Astrocyte of the hippocampus (primary cell): ENCODE measurements around the gene RIT2.
A peak's percentile ranks its signal among the peaks of the same experiment; 100 is the strongest.

ENCODE experiments used
- DNase-seq: peaks from one replicate; pipeline ENCODE4 v3.0.0; 2011; ENCODE audit warnings: low read depth, low spot score

RIT2 gene

DNA sequence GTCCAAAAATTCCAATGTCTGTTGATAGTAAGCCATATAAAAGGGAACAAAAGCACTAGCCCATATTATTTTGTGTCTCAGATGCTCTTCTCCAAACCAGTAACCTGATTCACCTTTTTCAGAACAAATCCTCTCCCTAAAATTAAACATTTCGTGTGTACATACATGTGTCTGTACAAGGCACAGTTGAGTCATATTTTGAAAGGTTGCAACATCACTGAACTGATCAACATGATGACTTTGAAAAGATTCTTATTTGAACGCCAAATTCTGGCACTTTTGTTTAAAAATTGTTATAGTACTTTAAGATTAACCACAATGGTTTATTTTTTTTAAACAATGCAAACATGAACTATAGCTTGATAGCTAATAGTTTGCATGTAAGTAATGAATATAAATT is 102.5 kb downstream of the RIT2 start:
- DNase-seq: no peak

GRCh38 chr18:43010611-43011010 is 104.9 kb downstream of the RIT2 start:
- DNase-seq: no peak

DNA sequence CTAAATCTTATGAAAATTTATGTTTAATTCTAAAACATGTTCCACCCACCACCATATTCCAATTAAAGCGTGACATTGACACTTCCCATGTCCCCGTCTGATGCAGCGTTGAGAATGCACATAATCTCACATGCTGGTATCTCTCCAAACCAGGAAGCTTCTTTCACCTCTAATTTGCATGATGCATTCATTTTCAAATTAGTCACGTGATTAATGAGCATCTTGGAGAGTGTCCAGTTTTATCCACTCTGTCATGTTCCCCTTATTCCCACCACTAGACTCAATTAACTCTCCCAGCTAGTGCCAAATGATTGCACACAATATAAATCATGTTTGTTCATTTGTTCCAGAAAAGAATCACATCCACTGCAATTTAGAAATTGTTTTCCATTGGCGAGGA is 105.8 kb downstream of the RIT2 start:
- DNase-seq: peak; percentile 22

DNA sequence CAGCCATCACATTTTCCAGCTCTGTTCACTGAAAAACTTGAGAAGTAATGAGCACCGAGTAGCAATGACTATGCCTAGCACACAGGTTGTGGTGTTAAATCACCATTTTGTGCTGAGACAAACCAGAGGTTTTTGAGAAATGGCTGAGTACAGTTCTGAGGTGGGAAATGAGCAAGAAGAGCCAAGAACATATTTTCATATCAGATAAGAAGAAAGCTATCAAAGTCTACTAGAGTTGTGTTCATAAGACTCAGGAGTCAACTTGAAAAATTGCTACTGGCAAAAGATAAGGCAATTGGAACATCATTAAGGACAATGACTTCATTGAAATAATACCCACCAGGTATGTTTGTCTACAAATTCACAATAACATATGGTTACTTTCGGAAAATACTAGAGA is 108.1 kb downstream of the RIT2 start:
- no peak for DNase-seq

DNA sequence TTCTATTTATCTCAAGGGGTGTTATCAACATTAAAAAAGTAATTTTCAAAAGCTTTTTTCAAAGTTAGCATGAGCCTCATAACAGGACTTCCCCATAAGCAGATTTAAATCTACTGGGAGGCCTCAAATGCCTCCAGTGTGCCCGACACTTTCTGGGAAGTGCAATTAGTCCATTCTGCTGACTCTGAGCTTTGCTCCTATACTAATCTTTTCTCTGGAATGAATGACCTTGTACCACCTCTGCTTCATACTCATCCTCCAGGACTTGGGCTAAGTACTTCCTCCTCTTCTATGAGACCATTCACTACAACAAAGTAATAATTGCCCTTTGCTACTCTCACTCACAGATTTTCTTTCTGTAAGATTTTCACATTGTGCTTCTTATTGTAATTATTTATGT is 111.1 kb downstream of the RIT2 start:
- no peak for DNase-seq

- peak; percentile 26 for DNase-seq
Measured at GRCh38 chr18:43001821-43002220, 113.7 kb downstream of the RIT2 start.

GRCh38 chr18:42996824-42997223 is 118.7 kb downstream of the RIT2 start:
- DNase-seq: no peak

- DNase-seq: no peak
Measured at GRCh38 chr18:42980426-42980825, 135.1 kb downstream of the RIT2 start.

DNA sequence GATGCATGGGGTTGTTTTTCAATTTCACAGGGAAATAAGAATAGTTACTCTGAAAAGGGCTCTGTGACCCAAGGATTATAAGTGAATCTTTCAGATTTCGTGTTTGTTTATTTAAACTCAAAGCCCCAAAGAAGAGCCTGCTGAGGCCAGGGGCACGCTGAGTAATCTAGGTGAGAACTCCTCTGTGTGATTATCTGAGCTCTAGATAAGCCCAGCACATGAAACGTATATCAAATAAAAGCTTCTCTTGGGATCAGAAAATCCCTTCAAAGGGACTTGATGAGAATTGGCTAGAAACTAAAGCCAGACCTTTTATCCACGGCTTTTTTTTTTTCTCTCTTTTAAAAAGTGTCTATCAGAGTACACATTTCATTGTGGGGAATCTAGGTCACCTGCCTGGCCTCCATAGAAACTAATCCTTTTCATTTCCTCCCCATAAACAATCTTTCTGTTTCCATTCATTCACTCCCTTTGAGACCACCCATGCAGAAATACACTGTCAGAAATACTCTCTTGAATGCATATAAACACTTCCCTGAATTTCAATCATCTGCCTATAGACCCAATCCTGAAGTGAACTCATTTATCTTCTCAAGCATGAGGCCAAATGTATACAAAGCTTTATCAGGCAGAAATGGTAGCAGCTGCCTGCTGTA is 137.4 kb downstream of the RIT2 start:
- no peak for DNase-seq

GRCh38 chr18:42976869-42977590 is 138.5 kb downstream of the RIT2 start:
- no peak for DNase-seq

- no peak for DNase-seq
Measured at GRCh38 chr18:42969366-42969765, 146.1 kb downstream of the RIT2 start.

- DNase-seq: no peak
Measured at GRCh38 chr18:42961298-42961697, 154.2 kb downstream of the RIT2 start.

GRCh38 chr18:42959528-42959927 is 156.0 kb downstream of the RIT2 start:
- no peak for DNase-seq

GRCh38 chr18:42958353-42958752 is 157.1 kb downstream of the RIT2 start:
- DNase-seq: no peak

- no peak for DNase-seq
Measured at GRCh38 chr18:42956287-42956686, 159.2 kb downstream of the RIT2 start.

- DNase-seq: no peak
Measured at GRCh38 chr18:42954887-42955286, 160.6 kb downstream of the RIT2 start.

DNA sequence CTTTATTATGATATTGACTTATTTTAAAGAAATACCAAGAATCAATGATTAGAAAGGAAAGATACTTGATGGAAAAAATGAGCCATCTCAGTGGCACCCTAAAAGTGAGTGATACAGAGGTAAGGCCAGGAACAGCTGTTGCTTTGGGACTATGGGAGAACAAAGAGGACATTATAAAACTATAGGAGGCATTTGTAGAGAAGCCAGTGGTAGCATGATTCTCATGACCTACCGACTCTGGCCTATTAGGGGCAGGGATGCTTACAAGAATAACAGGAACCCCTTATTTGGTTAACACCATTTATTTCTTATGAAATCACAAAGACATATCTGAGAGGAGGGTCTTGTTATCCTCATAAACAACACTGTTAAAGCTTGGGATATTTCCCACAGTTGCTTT is 162.2 kb downstream of the RIT2 start:
- DNase-seq: no peak

DNA sequence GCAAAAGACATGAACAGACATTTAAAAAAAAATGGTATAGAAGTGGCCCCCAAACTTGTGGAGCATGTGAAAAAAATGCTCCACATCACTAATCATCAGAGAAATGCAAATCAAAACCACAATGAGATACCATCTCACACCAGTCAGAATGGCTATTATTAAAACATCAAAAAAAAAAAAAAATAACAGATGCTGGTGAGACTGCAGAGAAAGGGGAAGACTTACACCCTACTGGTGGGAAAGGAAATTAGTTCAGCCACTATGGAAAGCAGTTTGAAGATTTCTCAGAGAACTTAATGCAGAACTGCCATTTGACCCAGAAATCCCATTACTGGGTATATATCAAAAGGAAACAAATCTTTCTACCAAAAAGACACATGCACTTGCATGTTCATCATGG is 164.8 kb downstream of the RIT2 start:
- DNase-seq: no peak

DNA sequence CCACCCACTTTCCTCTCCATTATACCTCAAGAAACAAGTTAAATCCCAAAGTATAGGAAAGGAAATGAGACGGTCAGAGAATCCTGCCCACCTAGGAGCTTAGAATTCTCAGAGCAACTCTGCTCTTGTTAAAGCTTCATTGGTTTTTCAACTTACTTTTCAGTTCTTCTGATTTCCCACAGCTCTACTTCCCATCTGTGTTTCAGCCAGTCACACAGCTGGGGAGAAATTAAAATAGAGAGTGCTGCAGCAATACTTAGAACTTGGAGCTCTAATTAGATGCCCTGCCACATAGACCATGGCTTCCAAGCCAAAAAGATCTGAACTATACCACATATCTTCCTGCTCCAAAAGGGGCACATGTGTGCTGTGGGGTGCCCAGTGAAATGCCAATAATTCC is 166.7 kb downstream of the RIT2 start:
- no peak for DNase-seq

DNA sequence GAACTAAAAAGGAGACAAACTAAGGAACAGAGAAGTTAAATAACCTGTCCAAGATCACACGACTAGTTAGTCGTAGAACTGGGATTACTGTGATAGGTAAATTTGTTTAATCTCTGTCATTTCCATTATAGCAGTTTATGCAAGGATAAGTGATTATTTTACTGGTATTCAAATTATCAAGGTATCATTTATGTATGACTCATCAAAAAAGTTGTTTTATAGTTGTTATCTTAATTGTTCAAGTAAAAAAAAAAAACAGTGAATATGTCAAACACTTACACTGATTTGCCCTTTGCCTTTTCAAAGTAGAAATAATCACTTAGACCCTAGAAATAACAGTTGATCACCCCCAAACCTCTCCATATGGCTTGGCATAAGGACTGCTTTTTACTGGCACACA is 173.6 kb downstream of the RIT2 start:
- no peak for DNase-seq

DNA sequence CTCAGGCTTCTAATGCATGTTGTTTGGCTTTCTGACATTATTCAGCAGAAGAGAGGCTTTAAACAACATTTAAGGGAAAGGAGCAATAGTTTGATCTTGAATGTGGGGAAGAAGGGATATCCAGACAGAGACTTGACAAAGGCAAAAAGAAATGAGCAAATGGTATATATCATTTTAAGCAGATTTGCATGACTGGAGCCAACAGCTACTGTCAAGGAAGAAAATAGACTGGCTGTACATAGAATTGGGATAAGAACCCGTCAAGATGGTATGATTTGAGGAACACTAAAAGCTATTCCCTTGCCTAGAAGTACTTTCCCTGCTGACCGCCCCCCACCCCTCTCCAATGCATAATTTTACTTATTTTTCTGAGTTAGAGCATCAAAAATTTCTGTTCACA is 174.5 kb downstream of the RIT2 start:
- DNase-seq: no peak

DNA sequence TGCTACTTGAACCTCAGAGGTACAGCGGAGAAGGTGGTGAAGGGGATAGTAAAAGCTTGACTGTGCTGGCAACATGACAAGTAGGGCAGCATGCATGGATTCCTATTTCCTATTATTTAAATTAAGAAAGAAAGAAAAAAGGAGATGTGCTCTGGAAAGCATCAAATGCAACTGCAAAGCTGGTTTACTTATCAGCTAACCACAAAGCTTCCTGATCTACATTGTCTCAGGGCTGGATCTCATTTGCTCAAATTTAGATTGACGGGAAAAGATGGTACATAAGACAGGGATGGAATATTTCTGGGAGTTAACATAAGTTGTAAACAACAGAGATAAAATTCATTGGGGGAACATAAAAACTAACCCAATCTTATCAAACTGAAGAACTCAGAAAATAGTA is 178.0 kb downstream of the RIT2 start:
- DNase-seq: no peak

DNA sequence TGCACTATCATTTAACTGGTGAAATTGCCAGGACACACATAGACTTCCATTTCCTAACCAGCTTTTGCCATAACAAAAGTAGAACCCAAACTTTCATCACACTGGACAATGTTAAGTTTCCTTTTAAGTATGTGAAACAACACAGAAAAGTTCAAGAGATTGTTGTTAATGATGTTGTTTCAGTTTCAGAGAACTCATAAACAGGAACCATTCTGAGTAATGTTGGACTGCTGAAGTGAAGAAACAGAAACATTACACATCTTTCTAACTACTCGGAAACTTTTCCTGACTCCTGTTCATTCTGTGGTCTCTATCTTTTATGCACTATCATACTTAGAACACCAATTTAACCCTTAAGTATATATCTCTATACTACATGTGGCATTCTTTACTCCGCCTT is 179.2 kb downstream of the RIT2 start:
- DNase-seq: no peak

- peak; percentile 70 for DNase-seq
Measured at GRCh38 chr18:42931491-42931890, 184.0 kb downstream of the RIT2 start.
